SHP77 (cell line): ENCODE results near the gene MYO6.
"Not testable (repeated sequence)": the region's sequence is repeated elsewhere in the genome, so short reads cannot be mapped to it uniquely, and the experiment has no call there.

ENCODE experiments used
- DNase-seq, 2 experiments: peaks; one replicate each; lab custom pipeline; 2025; lab: John Stamatoyannopoulos, UW

The MYO6 gene

GRCh38 chr6:75748743-75749538 lies at the start of gene MYO6:
Gene MYO6 (plus strand): TSS chr6:75749239. CDS start chr6:75817548, 68,309 bp downstream.
- peak; percentile 37 to 67 for DNase-seq

GRCh38 chr6:75708334-75708733 lies 40.7 kb upstream of the MYO6 start:
- not testable (repeated sequence) for DNase-seq

GRCh38 chr6:75711173-75711572 lies 37.9 kb upstream of the MYO6 start:
- DNase-seq: no peak

- DNase-seq: no peak
Observed at GRCh38 chr6:75719133-75719532, 29.9 kb upstream of the MYO6 start.

- no peak for DNase-seq
Observed at GRCh38 chr6:75723382-75723781, 25.7 kb upstream of the MYO6 start.

GRCh38 chr6:75727206-75727605 lies 21.8 kb upstream of the MYO6 start:
- DNase-seq: no peak

GRCh38 chr6:75731029-75731428 lies 18.0 kb upstream of the MYO6 start:
- DNase-seq: not testable (repeated sequence)

GRCh38 chr6:75735491-75736186 lies 13.4 kb upstream of the MYO6 start:
- no peak for DNase-seq

GRCh38 chr6:75743971-75744370 lies 5.1 kb upstream of the MYO6 start:
- DNase-seq: no peak

- no peak for DNase-seq
Observed at GRCh38 chr6:75745404-75745803, 3.6 kb upstream of the MYO6 start.

GRCh38 chr6:75746221-75746620 lies 2.8 kb upstream of the MYO6 start:
- DNase-seq: no peak

- no peak for DNase-seq
Observed at GRCh38 chr6:75747152-75747992, 1.7 kb upstream of the MYO6 start.

GRCh38 chr6:75748003-75748742 lies 866 bp upstream of the MYO6 start:
- no peak for DNase-seq

GRCh38 chr6:75751443-75751842 lies 2.4 kb downstream of the MYO6 start:
- no peak for DNase-seq

- DNase-seq: no peak
Observed at GRCh38 chr6:75752365-75752764, 3.3 kb downstream of the MYO6 start.

- no peak for DNase-seq
Observed at GRCh38 chr6:75755704-75756103, 6.7 kb downstream of the MYO6 start.

- no peak for DNase-seq
Observed at GRCh38 chr6:75757295-75757694, 8.3 kb downstream of the MYO6 start.

- no peak for DNase-seq
Observed at GRCh38 chr6:75758061-75758460, 9.0 kb downstream of the MYO6 start.

- no peak for DNase-seq
Observed at GRCh38 chr6:75759207-75759606, 10.2 kb downstream of the MYO6 start.

GRCh38 chr6:75760320-75760719 lies 11.3 kb downstream of the MYO6 start:
- no peak for DNase-seq

- no peak for DNase-seq
Observed at GRCh38 chr6:75761489-75761888, 12.4 kb downstream of the MYO6 start.

- DNase-seq: no peak
Observed at GRCh38 chr6:75762063-75762462, 13.0 kb downstream of the MYO6 start.
